Stomach (tissue), 9 donors: ENCODE data around the gene MTHFD2L. TPM values are rescaled to one million over a fixed set of nuclear protein-coding genes. Genes with fewer than 3 reads are reported as not detected.
A peak's percentile ranks its signal among the peaks of the same experiment; 100 is the strongest.

Experiments
- DNase-seq, 2 donors: peaks; one replicate each; pipeline versions ENCODE4 v3.0.0 to v3.0.0-alpha.2; 2013 to 2019
- H3K27ac ChIP-seq, 5 donors: fragments of 200-600 bp in 4 of 5; sonication (generic) in 4 of 5; one replicate each; pipeline ENCODE4 v1.5.1; 2013 to 2019; ENCODE audit warnings: mild to moderate bottlenecking in 1 of 5, moderate library complexity in 1 of 5
- H3K27me3 ChIP-seq, 3 donors: fragments of 200-600 bp; sonication (generic); one replicate each; pipeline ENCODE4 v1.5.1; 2017 to 2019; ENCODE audit warnings: mixed run types in 1 of 3
- H3K36me3 ChIP-seq, 4 donors: fragments of 200-600 bp; sonication (generic); 1 replicate in 3 of 4; 2 replicates in 1 of 4; pipeline ENCODE4 v1.5.1; 2016 to 2019
- H3K4me1 ChIP-seq, 4 donors: fragments of 200-600 bp; sonication (generic); one replicate each; pipeline ENCODE4 v1.5.1; 2016 to 2019
- H3K4me3 ChIP-seq, 4 donors: fragments of 200-600 bp; sonication (generic) in 3 of 4; one replicate each; pipeline ENCODE4 v1.5.1; 2016 to 2019; ENCODE audit warnings: mild to moderate bottlenecking in 1 of 4
- H3K9me3 ChIP-seq, 4 donors: fragments of 200-600 bp; sonication (generic); one replicate each; pipeline ENCODE4 v1.5.1; 2016 to 2019
- EP300 ChIP-seq: sonication (generic); formaldehyde crosslinking; IDR thresholded peaks from one replicate; pipeline ENCODE4 v1.6.1; 2017; ENCODE audit warnings: antibody characterized with exemption
- POLR2A ChIP-seq, 4 donors: fragments of 450-650 bp; IDR thresholded peaks; one replicate each; pipeline ENCODE4 v1.6.1; 2016; ENCODE audit warnings: antibody characterized with exemption in 4 of 4, control low read depth in 2 of 4, mild to moderate bottlenecking in 1 of 4, moderate library complexity in 1 of 4
- POLR2AphosphoS5 ChIP-seq, 3 donors: sonication (generic); formaldehyde crosslinking; IDR thresholded peaks; one replicate each; pipeline ENCODE4 v1.6.1; 2016; ENCODE audit warnings: antibody characterized with exemption in 3 of 3
- WGBS, 5 donors: extraction: QIAGEN DNeasy Blood & Tissue Kit in 3 of 5; methylation state at CpG; one replicate each; pipeline versions ENCODE4 v1.1.5 to v1.1.7; 2013 to 2018; 5-methylcytosine and 5-hydroxymethylcytosine counted together
- intact Hi-C: fragments of 100-400 bp; cut with DNase I; formaldehyde crosslinking; loops from one replicate; pipeline ENCODE4 v1.15.1; 2023; ENCODE audit warnings: low total_unique reads
- polyA plus RNA-seq, 3 donors: library from polyadenylated mRNA; stranded (reverse); fragments of 200-250 nt; gene quantifications; one replicate each; pipeline ENCODE4 v1.2.3, GENCODE V29; 2013
- total RNA-seq, 5 donors: library from RNA; depleted of rRNA; stranded (reverse); fragments of >200 nt; gene quantifications; one replicate each; pipeline versions ENCODE4 v1.1.0 to v1.2.3, GENCODE V29; 2014 to 2016
- TF ChIP-seq, protein P1 (sequence below), 7 experiments: fragments of 450-650 bp in 4 of 7; fragments of 200-600 bp in 3 of 7; sonication (generic) in 3 of 7; IDR thresholded peaks; one replicate each; pipeline ENCODE4 v1.5.1; 2016 to 2019; ENCODE audit warnings: antibody characterized with exemption in 7 of 7, control low read depth in 2 of 7, mild to moderate bottlenecking in 1 of 7
- donor health status: healthy with polysubstance abuse.
- donor health status: Bipolar disorder and iron deficiency.
- donor health status: healthy.

Gene MTHFD2L
- total and polyA plus RNA-seq, 8 donors = 1.4 to 34.1 (median 8.2) TPM

DNA sequence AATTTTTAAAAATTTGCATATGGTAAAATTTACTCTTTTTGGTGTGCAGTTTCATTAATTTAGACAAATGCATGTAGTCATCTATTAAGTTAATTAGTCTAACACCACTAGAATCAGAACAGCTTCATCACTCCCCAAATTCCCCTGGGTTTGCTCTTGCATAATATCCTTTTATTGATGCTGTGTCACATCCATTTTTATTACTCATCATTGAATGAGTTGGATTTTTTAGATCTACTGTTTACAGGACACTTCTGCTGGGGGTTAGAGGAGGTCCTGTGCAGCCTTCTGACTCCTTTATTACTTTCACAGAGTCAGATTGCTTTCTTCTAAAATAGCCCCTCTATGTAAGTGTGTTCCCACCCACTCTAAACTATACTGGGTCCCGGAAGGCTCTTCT lies 65.9 kb downstream of the MTHFD2L start:
- no peak overlapping the region for H3K4me3 ChIP-seq
- intact Hi-C loops = no loop called here
- TF ChIP-seq EP300 (no peak), POLR2A (IDR thresholded peaks at IDR 0.05) (no peak), POLR2AphosphoS5 (IDR thresholded peaks at IDR 0.05) (no peak)
- TF ChIP-seq, protein P1, sequence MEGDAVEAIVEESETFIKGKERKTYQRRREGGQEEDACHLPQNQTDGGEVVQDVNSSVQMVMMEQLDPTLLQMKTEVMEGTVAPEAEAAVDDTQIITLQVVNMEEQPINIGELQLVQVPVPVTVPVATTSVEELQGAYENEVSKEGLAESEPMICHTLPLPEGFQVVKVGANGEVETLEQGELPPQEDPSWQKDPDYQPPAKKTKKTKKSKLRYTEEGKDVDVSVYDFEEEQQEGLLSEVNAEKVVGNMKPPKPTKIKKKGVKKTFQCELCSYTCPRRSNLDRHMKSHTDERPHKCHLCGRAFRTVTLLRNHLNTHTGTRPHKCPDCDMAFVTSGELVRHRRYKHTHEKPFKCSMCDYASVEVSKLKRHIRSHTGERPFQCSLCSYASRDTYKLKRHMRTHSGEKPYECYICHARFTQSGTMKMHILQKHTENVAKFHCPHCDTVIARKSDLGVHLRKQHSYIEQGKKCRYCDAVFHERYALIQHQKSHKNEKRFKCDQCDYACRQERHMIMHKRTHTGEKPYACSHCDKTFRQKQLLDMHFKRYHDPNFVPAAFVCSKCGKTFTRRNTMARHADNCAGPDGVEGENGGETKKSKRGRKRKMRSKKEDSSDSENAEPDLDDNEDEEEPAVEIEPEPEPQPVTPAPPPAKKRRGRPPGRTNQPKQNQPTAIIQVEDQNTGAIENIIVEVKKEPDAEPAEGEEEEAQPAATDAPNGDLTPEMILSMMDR (IDR thresholded peaks at IDR 0.05) = no peak
- no peak overlapping the region for H3K27ac ChIP-seq
- 93 to 100% (median 95%) methylated on average over 1 of the region's 1 CpG for WGBS, 5 donors
- peaks cover 0 to 3% (median 0%) of the 10 kb centered on the region in 4 donors for H3K36me3 ChIP-seq
- DNase-seq = no peak
- no peaks in the 10 kb centered on the region for H3K27me3 ChIP-seq
- H3K9me3 ChIP-seq = no peaks in the 10 kb centered on the region
- peaks cover 0 to 6% (median 0%) of the 10 kb centered on the region in 4 donors for H3K4me1 ChIP-seq

DNA sequence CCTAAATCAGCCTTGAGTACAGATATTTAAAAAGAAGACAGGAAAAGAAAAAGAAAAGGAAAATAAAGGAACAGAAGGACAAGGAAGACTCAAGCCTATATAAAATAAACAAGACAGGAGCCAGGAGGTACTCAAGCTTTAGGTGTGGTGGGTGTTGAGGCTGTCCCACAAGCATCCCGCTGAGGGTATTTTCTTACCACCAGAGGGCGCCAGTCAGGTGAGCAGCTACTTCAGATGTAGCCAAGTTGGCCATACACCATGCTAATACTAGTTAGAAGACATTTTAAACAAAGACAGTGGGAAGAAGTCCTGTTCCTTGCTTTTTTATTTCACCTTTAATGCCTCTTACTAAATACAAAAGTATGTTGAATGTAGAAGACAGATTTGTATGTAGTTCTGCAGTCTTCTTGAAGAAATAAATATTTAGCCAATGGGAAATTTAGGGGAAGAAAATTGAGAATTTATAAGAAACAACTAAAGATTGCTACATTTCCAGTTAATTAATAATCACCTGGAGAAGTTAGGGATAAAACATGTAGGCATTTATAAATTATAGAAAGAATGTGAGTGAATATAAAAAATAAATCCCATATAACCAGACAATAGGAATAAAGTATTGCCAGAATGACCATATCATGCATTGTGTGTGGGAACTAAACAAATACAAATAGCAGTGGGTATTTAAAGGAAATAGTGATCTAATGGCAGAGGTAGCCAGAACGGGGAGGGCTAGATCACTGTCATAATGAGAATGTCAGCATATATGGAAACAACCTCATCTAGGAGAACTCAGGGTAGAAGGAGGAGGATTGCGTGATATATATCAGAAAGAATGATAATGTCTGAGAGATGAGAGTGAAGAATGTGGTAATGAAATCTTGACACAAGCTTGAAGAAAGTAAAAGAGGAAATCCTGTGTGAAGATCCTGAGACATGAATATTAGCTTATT lies 71.0 kb downstream of the MTHFD2L start:
- no peaks in the 10 kb centered on the region for H3K27me3 ChIP-seq
- H3K4me1 ChIP-seq = peaks cover 0 to 37% (median 5%) of the 10 kb centered on the region in 4 donors
- H3K27ac ChIP-seq = no peak overlapping the region
- WGBS, 5 donors = 42 to 50% (median 48%) methylated on average over 4 of the region's 4 CpGs
- no peak overlapping the region for H3K4me3 ChIP-seq
- peaks cover 0 to 3% (median 0%) of the 10 kb centered on the region in 4 donors for H3K36me3 ChIP-seq
- peak; percentile 79 to 80 for DNase-seq
- H3K9me3 ChIP-seq = no peaks in the 10 kb centered on the region
- no peak for TF ChIP-seq EP300
- TF ChIP-seq, protein P1 (IDR thresholded peaks at IDR 0.05) = peak in 5 of 7 experiments; percentile 43 to 78 (median 53)
- intact Hi-C loops = no loop called here

DNA sequence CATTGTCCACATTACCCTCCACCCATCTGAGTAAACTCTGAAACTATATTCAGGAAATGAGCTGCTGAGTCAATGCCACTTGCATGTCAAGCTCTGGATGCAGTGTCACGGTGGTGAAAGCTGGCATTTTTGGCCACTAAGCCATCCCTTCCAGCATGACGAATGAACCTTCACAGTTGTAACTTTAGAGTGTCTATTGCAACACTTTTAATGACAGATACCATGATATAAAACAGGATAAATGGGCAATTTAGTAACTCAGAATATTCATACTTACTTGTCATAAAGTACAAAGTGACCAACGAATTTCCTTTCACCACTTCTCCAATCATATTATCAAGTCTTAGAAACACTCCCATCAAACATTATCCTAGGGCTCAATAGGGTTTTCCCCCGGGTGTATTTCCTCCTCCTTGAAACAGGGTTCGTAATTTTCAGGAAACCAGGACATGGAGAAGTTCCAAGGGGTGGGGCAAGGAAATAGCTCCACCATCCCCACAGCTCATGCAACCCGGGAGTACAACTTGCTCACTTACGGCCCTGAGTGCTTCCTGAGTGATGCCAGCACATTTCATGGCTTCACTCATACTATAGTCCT lies 73.1 kb downstream of the MTHFD2L start:
- peak; percentile 10 to 52 for DNase-seq
- H3K4me3 ChIP-seq = no peak overlapping the region
- intact Hi-C loops = no loop called here
- peaks cover 0 to 1% (median 0%) of the 10 kb centered on the region in 4 donors for H3K36me3 ChIP-seq
- peaks cover 0 to 37% (median 5%) of the 10 kb centered on the region in 4 donors for H3K4me1 ChIP-seq
- TF ChIP-seq EP300 (no peak), POLR2A (IDR thresholded peaks at IDR 0.05) (no peak), POLR2AphosphoS5 (IDR thresholded peaks at IDR 0.05) (peak in 2 of 3 donors; percentile 31 to 54)
- no peaks in the 10 kb centered on the region for H3K27me3 ChIP-seq
- H3K27ac ChIP-seq = peak overlapping the region in 2 of 5 donors; percentile 66 to 71
- H3K9me3 ChIP-seq = no peaks in the 10 kb centered on the region
- 39 to 51% (median 43%) methylated on average over 7 of the region's 7 CpGs for WGBS, 5 donors

DNA sequence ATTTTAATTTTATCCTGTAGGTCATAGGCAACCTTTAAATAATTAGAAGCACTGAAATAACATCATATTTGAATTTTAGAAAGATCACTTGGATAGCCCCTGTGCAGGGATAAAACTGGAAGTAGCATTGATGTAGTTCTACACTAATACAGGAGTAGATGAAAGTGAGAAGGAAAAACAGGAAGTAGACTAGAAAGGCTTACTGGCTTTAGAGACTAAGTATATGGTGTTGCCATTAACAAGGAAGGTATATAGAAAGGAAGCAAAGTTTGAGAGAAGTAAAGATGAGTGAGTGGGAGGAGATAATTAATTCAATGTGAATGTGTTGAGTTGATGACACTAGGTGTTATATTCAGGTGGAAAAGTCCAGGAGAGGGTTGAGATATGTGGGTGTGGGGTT lies 77.2 kb downstream of the MTHFD2L start:
- intact Hi-C loops = no loop called here

More for the DNA sequence above, 77.2 kb downstream of the MTHFD2L start:
- no peak for DNase-seq
- Histone ChIP-seq H3K4me1 (peaks cover 0 to 17% (median 3%) of the 10 kb centered on the region in 4 donors), H3K9me3 (no peaks in the 10 kb centered on the region), H3K27me3 (no peaks in the 10 kb centered on the region), H3K4me3 (no peak overlapping the region), H3K36me3 (no peaks in the 10 kb centered on the region), H3K27ac (no peak overlapping the region)
- TF ChIP-seq, protein P1 (IDR thresholded peaks at IDR 0.05) = no peak
- no peak for TF ChIP-seq POLR2A (IDR thresholded peaks at IDR 0.05)
- TF ChIP-seq POLR2AphosphoS5 (IDR thresholded peaks at IDR 0.05) = no peak
- TF ChIP-seq EP300 = no peak
